Fibroblast of pulmonary artery (primary cell): ENCODE measurements around the gene ZNF77.
A peak's percentile ranks its signal among the peaks of the same experiment; 100 is the strongest.

Experiments used
- DNase-seq: peaks from one replicate; pipeline ENCODE4 v3.0.0-alpha.2; 2010; ENCODE audit warnings: low read depth
- H3K4me3 ChIP-seq: replicated peaks from 2 replicates; pipeline ENCODE4 v1.5.1; 2011; ENCODE audit warnings: low read depth, mild to moderate bottlenecking, control low read depth, low read length, moderate library complexity
- TF ChIP-seq, protein P1 (sequence below): IDR thresholded peaks from 2 replicates; pipeline ENCODE4 v1.5.1; 2011; ENCODE audit warnings: mild to moderate bottlenecking, control low read depth, low read length, inconsistent platforms; ENCODE audit errors: missing control alignments

Gene ZNF77

DNA sequence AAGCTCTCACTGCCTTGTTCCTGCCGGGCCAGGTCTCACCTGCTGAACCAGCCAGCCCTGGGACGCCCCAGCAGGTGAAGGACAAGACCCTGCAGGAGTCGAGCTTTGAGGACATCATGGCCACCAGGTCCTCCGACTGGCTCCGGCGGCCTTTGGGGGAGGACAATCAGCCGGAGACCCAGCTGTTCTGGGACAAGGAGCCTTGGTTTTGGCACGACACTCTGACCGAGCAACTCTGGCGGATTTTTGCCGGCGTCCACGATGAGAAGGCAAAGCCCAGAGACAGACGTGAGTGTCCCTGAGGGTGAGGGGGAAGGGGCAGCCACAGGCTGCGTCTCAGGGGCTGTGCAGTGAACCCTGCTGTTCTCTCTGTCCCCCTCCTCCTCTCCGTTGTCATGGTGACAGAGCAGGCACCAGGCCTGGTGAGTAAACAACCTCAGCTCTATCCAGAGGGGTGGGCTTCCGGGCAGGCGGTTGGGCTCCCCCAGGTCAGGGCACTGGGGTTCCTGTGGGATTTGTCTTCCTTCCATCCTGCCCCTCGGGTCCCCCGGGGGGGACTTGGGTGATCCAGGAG, 42.3 kb upstream of the ZNF77 start:
- TF ChIP-seq, protein P1, sequence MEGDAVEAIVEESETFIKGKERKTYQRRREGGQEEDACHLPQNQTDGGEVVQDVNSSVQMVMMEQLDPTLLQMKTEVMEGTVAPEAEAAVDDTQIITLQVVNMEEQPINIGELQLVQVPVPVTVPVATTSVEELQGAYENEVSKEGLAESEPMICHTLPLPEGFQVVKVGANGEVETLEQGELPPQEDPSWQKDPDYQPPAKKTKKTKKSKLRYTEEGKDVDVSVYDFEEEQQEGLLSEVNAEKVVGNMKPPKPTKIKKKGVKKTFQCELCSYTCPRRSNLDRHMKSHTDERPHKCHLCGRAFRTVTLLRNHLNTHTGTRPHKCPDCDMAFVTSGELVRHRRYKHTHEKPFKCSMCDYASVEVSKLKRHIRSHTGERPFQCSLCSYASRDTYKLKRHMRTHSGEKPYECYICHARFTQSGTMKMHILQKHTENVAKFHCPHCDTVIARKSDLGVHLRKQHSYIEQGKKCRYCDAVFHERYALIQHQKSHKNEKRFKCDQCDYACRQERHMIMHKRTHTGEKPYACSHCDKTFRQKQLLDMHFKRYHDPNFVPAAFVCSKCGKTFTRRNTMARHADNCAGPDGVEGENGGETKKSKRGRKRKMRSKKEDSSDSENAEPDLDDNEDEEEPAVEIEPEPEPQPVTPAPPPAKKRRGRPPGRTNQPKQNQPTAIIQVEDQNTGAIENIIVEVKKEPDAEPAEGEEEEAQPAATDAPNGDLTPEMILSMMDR, result no peak
- no peak overlapping the region for H3K4me3 ChIP-seq
- no peak for DNase-seq

GRCh38 chr19:2984215-2984528, 39.4 kb upstream of the ZNF77 start:
- TF ChIP-seq, protein P1, result no peak
- H3K4me3 ChIP-seq, result peak overlapping the region; percentile 38

GRCh38 chr19:2983351-2984214, 38.8 kb upstream of the ZNF77 start:
- DNase-seq, result peak; percentile 77
- peak overlapping the region; percentile 38 for H3K4me3 ChIP-seq
- TF ChIP-seq, protein P1, result no peak

More at GRCh38 chr19:2984215-2984528, 39.4 kb upstream of the ZNF77 start:
- DNase-seq, result no peak

GRCh38 chr19:2982983-2983350, 38.2 kb upstream of the ZNF77 start:
- H3K4me3 ChIP-seq, result no peak overlapping the region

GRCh38 chr19:2982561-2982960, 37.8 kb upstream of the ZNF77 start:
- TF ChIP-seq, protein P1, result no peak
- DNase-seq, result no peak
- no peak overlapping the region for H3K4me3 ChIP-seq

More at GRCh38 chr19:2982983-2983350, 38.2 kb upstream of the ZNF77 start:
- TF ChIP-seq, protein P1, result no peak
- DNase-seq, result peak; percentile 91

- TF ChIP-seq, protein P1, result no peak
- no peak overlapping the region for H3K4me3 ChIP-seq
These were observed 37.1 kb upstream of the ZNF77 start for GRCh38 chr19:2981898-2982297.

More at GRCh38 chr19:2981898-2982297, 37.1 kb upstream of the ZNF77 start:
- no peak for DNase-seq
